Renal cortex interstitium (tissue), 11 donors: Measurements from ENCODE around the gene RMND5B. TPM values are rescaled to one million over a fixed set of nuclear protein-coding genes. Genes with fewer than 3 reads are reported as not detected.

Experiments
- DNase-seq, 11 donors: peaks; one replicate each; pipeline ENCODE4 v3.0.0-alpha.2; 2013; ENCODE audit warnings: low read depth in 9 of 11, low spot score in 4 of 11; ENCODE audit errors: extremely low read depth in 1 of 11
- polyA plus RNA-seq, 3 donors: library from polyadenylated mRNA; unstranded; fragments of 120-200 nt; gene quantifications; one replicate each; pipeline ENCODE4 v1.2.1, GENCODE V29; 2013; ENCODE audit not compliant: insufficient read length in 3 of 3

The RMND5B gene
- polyA plus RNA-seq, 3 donors = 30.2 to 34.9 (median 34.0) TPM

DNA sequence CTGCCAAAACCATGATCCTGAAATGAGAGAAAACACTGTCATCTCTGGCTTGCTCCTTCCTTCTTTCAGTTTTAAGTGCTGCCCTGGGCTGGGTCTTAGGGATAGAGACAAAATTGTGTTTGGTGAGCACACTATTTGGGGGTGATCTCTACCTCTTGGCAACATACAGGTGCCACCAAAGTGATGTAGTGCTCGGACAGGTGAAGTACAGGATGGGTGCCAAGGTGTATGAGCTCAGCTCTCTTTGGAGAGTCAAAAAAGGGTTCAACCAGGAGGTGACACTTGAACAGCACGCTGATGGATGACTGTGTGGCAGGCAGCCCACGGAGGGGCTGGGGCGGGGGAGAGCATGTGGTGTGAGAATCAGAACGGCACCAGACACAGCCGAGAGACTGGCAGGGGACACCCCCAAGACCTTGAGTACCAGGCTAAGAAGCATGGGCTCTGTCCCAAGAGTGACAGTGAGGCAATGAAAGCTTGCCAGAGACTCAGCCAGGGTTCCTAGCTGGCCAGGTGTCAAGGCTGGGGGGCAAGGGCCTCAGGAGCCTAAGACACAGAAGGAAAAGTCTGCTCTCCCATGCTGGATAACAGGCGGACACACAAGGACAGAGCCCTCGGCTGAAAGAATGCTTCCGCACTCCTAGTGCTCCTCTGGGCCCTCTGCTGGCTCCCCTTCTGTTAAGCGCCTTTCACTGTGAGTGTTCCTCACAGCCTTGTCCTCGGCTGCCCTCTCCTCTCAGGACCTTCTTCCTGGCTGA is 20.3 kb downstream of the RMND5B start:
- DNase-seq = no peak

DNA sequence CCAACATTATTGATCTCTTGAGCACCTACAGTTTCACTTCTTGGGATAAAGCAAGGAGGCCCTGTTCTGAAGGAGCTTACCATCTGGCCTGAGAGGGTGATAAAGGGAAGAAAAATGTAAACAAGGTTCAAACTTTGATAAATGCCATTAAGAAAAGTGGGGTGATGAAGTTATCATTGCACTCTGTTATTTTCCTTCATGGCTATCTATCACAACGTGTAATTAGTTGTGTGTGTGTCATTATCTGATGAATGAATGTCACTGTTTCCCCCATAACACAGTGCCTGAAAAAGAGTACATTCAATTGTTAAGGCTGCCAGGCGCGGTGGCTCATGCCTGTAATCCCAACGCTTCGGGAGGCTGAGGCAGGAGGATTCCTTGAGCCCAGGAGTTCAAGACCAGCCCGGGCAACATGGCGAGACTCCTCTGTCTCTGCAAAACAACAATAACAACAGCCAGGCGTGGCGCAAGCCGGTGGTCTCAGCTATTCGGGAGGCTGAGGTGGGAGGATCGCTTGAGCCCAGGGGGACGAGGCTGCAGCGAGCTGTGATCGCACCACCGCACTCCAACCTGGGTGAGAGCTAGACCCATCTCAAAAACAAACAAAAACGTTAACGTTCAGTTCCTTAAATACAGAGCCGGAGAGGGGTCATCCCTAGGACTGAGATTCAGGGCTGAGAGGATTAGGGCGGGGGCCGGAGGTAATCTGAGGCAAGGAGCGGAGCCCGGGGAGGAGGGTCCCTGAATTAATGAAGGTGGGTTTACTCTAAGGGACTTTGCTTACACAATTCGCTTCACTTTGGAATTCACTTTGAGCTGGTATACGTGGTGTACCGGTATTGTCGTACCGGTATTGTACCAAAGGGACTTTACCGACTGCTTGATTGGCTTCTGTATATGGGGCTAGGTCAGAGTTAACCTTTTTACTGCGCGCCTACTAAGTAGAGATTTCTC is 22.0 kb downstream of the RMND5B start:
- DNase-seq = no peak

DNA sequence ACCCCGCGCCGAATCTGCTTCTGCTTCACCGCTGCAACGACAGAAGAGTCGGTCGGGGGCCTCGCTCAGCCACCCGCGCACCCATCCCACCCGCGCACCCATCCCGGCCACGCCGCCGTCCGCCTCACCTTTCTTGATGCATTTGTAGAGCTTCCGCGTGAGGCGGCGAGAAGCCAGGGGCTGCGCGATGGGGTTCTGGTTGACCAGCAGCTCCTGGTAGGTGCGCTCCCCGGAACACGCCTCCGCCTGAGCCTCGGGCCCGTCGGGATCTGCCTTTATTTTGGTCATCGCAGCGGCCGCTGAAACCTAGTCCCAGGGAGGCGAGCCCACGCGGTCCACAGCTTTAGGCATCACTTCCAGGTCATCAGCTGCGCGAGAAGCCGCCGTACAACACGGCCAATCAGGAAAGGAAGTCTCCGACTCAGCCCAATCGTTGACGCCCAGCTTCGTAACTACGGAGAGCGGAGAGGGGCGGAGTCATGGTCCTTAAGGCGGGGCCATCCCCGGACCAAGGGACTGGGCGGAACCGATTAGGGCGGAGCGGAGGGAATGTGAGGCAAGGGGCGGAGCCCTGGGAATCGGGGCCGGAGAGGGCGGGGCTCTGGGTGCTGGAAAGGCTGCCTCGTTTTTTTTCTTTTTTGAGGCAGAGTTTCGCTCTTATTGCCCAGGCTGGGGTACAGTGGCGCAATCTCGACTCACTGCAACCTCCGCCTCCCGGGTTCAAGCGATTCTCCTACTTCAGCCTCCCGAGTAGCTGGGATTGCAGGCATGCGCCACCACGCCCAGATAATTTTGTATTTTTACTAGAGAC is 22.9 kb downstream of the RMND5B start, which contains the start of gene NHP2:
NHP2 (minus strand) TSS at position 356 of the 811 bp plus-strand sequence; CDS start at position 288, 68 bp downstream.
- DNase-seq = peak; percentile 96 to 99 (median 98)

DNA sequence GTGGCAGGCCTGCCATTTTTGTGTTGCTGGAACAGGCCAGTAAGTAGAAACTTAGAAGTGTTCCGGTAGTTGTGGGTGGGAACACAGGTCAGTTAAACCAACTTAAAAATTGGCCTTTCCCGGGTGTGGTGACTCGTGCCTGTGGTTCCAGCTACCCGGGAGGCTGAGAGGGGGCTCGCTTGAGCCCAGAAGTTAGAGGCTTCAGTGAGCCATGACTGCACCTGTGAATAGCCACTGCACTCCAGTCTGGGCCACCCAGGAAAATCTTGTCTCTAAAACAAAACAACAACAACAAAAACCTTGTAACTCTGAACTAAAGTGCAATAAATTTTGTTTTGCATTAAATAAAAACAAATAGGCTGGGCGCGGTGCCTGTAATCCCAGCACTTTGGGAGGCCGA is 24.3 kb downstream of the RMND5B start:
- no peak for DNase-seq

DNA sequence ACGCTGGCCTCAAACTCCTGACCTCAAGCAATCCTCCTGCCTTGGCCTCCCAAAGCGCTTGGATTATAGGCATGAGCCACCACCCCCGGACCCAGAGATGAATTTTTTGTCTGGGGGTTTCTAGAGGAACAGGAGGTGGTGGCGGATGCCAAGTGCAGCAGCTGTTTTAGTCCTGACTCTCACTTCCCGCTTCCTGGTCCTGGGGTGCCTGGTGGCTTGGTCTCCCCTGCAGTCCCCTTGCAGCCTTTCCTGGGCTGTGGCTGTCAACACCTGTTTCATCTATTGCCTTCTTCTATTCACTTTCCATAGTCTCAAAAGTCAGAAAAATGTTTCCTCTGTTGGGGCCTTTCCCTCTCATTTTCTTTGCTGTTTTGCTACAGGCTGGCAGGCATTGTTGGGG is 29.4 kb downstream of the RMND5B start:
- no peak for DNase-seq

DNA sequence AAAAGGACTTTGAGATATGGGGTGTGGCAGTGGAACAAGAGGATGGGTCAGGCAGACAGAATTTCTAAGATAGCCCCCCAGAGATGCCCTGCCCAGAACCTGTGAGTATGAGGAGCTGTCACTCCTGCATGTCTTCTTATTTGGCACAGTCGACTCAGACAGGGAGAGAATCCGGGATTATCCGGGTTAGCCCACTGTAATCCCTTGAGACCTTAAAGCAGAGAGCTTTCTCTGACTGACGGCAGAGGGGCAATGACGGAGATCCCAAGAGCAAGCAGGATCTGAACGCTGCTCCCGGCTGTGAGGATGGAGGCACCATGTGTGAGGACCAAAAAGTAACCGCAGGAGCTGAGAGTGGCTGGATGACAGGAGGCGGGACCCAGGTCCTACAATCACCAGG is 31.7 kb downstream of the RMND5B start:
- no peak for DNase-seq

DNA sequence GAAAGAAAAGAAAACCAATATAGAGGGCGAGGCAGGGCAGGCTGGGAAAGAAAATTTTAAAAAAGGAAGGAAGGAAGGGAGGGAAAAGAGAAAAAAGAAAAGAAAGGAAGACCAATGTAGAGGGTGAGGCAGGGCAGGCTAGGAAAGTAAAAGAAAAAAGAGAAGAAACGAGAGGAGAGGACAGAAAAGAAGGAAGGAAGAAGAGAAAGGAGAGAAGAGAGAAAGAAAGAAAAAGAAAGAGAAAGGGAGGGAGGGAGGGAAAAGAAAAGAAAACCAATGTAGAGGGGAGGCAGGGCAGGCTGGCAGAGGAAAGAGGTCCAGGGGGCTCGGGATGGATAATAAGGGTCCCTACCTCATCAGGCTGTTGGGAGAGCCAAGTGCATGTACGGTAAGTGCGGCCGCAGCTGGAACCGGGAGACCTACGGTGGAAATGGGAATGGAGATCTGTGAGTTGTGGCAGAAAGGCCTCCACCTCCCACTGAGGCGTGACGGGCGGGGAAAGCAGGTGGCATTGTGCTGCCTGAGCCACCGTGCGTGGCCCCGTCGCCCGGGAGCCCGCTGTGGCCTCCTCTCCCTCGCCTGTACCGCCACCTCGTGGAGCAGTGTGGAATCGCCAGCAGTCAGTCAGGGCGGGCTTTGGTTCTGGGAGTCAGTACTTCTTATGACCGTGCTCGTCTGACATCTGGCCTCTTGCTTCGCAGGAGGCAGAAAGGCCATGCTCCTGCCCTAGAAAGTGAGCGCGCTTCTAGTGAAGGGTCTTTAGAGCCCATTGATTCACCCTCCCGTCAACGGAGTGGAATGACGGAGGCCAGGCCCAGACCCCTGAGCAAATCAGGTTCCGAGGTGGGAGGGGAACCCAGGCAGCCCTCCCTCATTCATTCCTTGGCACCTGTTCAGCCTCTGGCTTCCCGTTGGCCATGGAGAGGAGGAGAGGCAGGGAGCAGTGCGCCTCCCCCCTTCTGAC is 33.2 kb downstream of the RMND5B start:
- peak; percentile 62 to 84 (median 78) for DNase-seq

DNA sequence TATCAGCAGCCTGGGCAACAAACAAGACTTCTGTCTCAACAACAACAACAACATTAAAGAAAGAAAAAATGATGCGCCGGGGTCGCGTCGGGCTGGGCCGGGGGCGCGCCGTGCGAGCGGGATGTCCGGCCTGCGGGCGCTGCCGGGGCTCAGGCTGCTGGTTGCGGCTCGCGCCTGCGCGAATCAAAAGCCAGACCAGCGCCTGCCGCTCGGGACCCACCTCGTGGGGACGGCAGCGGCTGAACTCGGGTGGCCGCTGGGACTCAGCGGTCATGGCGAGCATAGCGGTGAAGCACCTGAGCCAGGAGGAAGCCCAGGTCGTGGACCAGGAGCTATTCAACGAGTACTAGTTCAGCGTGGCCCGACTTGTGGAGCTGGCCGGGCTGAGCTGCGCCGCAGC is 34.8 kb downstream of the RMND5B start:
- no peak for DNase-seq

DNA sequence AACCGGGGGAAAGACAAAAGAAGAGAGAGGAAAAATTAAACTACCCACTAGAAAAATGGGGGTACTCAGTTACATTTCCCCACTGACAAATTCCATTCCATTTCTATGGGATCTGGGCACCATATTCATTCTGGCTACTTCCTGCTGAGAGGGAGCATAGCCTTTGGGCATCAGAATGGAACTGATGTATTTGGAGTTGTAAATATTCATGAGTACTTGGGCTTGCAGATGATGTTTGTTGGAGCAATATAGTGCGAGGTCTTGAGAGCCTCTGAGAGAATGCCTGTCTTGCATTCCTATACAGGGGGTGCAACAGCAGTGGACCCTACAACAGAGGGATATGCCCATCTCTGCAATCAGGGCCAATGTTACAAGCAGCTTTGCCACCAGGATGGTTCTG is 39.6 kb downstream of the RMND5B start:
- DNase-seq = no peak

DNA sequence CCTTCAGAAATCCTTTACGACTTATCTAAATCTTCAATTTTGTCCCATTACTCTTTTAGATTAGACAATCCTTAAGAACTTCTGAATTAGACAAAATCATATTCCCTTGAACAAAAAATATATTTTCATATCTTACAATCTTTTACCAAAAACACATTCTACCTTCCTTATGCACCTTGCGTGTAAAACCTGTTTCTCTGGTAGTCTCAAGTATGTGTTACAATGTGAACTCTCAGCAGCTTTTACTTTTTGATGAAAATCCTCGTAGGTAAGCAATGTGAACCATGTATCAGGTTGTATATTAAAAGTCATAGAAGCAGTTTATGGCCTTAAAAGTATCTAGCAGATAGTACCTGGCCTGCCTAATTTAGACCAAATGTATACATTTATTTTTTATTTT is 43.6 kb downstream of the RMND5B start:
- DNase-seq = no peak

DNA sequence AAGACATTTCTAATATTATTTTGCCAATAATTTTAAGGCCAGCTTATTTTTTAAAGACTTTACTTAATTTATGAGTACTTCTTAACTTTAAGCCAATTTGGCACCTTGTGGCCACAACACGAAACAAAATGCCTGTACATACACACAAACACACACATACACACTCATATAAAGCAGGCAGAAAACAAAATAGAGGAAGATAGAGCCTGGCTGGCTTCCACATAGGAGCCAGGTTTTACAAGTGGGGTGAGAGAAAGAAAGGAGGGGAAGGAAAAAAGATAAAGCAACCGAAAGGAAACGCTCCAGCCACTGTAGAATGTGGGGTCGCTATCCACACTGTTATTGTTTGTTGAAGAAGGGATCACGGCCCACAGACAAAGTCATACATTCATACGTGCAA is 46.0 kb downstream of the RMND5B start:
- no peak for DNase-seq

DNA sequence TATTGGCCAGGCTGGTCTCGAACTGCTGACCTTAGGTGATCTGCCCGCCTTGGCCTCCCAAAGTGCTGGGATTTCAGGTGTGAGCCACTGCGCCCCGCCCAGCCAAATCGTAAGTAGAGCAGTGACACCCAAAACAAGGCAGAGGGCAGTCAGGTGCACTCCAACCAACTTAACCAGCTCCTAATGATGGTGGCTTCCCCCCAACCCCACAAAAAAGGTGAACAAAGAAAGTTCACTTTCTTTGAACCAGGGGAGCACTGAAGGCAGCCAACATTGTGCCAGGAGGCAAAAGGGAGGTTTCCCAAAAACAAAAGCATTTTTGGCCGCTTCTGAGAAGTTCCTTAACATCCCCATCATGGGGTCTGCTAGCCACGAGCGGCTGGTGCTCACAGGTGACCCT is 46.8 kb downstream of the RMND5B start:
- DNase-seq = no peak

DNA sequence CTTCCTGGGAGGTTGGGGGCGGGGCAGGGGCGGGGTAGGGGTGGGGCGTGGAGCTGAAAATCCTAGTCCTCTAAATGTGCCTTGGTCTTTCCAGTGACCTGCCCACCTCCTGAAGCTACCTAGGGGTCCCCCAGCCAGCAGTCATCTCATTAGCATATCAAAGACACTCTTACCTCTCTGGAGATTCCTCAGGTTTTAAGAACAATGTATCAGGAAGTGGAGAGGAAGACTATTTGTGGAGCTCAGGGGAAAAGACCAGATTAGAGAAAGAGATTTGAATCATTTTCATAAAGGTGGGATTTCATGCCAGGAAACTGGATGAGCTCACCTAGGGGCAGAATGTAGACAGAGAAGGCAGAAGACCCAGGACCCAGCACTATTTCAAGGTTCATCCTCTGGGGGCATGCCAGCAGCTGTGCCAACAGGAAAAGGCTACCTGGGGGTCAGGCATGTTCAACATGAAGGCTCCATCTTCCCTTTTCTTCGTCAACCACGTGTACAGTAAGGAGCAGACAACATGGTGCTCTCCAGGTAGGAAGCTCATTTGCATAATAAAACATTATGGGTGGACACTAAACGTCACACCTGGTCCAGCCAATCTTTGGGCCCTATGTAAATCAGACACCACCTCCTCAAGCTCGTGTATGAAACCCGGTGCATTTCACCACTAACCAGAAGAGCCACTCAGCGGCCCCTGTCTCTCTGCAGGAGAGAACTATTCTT is 49.5 kb downstream of the RMND5B start:
- no peak for DNase-seq

DNA sequence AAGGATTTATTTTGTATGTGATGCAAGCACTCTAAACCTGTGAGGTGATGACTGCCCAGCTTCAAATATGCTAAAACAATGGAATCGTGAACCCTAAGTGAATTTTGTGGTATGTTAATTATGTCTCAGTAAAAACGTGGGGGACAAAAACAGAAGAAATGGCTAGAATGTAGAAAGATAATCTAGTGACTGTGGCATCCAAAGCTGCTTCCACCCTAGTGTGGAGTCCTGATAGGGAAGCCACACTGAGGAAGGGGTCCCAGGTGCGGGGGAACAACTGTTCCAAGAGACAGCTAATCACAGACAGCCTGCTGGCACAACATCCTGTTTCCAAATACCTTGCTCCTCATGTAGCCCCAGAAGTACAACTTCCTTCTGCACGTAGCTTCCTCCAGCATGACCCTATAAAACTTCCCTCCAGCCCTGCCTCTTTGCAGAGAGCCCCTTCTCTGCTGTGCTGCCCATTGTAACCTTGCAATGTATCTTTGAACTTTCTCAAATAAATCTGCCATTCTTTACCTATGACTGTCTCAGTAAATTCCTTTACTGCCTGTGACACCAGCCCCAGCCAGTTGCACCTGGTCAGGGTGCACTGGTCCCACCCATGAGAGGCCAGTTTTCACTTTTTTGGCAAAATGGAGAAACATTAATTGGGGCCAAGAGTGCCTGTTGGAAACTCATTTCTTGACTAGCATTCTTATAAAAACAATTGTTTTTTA is 51.5 kb downstream of the RMND5B start:
- no peak for DNase-seq

DNA sequence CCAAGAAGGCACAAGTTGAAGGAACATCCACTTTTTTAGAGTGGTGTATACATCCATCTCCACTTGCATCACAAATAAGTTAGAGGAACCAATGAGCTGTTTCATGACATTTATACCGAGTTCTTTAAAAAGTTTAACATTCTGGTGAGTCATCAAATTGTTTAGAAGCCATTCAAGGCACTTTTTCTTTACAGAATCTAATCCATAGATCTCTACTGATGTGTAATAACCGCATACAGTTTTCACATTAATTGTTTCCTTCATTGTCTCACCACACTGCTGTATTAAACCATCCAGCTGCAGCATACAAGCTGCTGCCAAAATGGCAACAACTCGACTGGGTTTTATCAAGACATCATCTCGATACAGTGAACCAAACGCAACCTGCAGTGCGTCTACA is 55.6 kb downstream of the RMND5B start:
- DNase-seq = no peak

DNA sequence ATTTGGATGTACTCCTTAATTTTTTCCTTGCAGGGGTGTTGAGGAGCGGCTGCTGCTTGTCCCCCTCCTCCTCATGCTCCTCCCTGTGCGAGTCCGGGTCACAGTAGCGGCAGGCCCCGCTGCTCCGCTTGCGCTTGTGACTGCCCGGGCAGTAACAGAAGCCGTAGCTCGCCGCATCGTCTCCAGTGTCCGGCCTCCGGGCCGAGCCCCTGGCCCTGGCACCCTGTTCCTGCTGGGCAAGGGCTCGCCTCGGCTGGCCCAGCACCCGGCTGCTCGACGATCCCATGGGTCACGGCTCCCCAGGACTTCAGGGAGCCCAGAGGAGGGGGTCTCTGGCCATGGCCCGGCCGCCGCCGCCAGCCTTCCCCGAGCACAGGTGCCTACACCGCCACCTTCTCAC is 56.2 kb downstream of the RMND5B start, which contains the start of gene GMCL2:
GMCL2 (minus strand) TSS at position 358 of the 400 bp plus-strand sequence; CDS start at position 286, 72 bp downstream.
- DNase-seq = no peak

DNA sequence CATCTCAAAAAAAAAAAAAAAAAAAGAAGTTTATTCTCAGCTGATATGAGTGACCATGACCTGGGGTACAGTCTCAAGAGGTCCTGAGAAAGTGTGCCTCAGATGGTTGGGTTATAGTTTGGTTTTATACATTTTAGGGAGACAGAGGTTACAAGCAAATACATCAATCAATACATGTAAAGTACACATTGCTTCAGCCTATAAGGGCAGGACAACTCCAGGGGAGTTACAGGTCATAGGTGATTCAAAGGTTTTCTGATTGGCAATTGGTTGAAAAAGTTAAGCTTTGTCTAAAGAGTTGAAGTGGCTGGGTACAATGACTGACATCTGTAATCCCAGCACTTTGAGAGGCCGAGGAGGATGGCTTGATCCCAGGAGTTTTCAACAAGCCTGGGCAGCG is 58.6 kb downstream of the RMND5B start:
- DNase-seq = no peak
